Central memory CD4-positive, alpha-beta T cell (primary cell): ENCODE results near the gene TP53RK.

Experiments used
- DNase-seq: peaks from one replicate; pipeline ENCODE4 v3.0.0; 2022

The TP53RK gene

DNA sequence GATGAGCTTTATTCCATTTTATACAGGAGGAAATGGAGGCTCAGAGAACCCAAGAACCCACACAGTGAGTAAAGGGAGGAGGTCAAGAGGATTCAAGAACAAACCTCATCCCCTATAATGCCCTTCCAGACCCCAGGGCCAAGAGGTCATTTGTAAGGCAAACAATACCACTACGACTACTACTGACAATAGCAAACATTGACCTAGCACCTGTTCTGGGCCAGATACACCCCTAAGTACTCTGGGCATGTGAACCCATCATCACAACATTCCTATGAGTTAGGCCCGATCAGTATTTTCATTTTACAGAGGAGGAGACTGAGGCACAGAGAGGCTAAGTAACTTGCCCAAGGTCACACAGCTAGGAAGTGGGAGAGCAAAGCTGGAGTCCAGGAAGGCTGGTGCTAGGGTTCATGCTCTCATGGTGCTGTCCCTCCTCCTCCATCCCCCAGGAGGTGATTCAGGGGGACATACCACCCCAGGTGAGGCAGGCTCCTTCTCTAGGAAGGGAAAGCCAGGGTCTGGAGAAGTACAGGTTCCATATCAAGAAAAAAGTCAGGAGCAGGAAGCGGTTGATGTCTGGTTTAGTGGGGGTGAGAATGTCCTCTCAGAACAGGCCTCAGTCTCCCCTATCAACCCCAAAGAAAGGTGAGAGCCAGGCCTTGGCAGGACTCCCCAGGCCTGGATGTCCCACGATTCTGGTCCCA is 51.7 kb downstream of the TP53RK start:
- no peak for DNase-seq

DNA sequence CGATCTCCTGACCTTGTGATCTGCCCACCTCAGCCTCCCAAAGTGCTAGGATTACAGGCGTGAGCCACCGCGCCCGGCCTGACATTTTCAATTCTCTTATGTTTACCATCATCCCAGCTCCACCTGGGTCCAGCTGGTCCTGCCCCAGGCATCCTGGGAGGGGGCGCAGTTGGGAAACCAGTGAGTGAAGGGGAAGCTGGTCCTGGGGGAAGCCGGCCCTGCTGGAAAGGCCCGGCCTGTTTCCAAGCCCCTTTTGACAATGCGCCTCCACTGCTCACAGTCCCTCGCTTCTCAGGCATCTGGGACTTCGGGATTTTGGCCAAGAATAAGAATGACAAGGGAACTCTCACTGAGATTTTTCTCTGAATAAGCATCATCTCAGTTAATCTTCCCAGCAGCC is 52.2 kb downstream of the TP53RK start:
- DNase-seq: no peak

DNA sequence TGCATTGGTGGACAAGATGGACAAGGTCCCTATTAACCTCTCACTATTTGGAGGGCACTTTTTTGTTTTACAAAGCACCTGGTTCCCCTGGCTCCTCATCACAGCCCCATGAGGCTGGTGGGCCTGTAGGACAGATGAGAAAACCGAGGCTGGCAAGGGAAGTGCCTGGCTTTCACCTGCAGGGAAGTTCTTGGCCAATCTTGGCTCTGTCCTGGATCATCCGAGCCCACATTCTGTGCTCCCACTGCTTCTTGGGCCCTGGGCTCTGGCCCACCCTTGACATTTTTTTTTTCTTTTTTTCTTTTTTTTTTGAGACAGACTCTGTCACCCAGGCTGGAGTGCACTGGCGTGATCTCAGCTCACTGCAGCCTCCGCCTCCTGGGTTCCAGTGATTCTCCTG is 52.7 kb downstream of the TP53RK start:
- DNase-seq: no peak

DNA sequence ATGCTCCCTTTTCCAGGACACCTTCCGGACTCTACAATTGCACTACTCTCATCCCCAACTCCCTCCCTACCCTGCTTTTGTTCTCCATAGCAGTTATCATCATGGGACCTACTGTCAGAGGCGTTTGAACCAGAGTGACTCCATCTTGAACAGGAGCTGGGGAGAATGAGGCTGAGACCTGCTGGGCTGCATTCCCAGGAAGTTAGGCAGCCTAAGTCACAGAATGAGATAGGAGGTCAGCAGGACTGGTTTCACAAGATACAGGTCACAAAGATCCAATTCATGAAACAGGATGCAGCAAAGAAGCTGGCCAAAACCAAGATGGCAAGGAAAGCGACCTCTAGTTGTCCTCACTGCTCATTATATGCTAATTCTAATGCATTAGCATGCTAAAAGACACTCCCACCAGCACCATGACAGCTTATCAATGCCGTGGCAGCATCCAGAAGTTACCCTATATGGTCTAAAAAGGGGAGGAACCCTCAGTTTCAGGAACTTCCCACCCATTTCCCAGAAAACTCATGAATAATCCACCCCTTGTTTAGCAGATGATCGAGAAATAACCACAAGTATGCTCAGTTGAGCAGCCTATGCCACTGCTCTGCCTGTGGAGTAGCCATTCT is 53.6 kb downstream of the TP53RK start:
- DNase-seq: no peak

- DNase-seq: no peak
These were observed 54.7 kb downstream of the TP53RK start for GRCh38 chr20:46634528-46634927.
